Fibroblast of the aortic adventitia (primary cell): ENCODE results near the gene TOPORS. TPM values are rescaled to one million over a fixed set of nuclear protein-coding genes. Genes with fewer than 3 reads are reported as not detected.

Experiments
- DNase-seq: peaks from one replicate; pipeline ENCODE4 v3.0.0-alpha.2; 2010; ENCODE audit warnings: low read depth
- H3K4me3 ChIP-seq: 2 replicates; pipeline ENCODE4 v1.5.1; 2011; ENCODE audit warnings: low read depth, mild to moderate bottlenecking, control low read depth, low read length, moderate library complexity
- total RNA-seq: library from RNA; depleted of rRNA; stranded (reverse); fragments of >200 nt; gene quantifications from 2 replicates; pipeline ENCODE4 v1.2.3, GENCODE V29; 2012; ENCODE audit warnings: low replicate concordance
- TF ChIP-seq, protein P1 (sequence below): IDR thresholded peaks from 2 replicates; pipeline ENCODE4 v1.5.1; 2011; ENCODE audit warnings: mild to moderate bottlenecking, low read length, control low read depth, inconsistent platforms; ENCODE audit not compliant: insufficient read depth

Gene TOPORS
- total RNA-seq, 1 donor, result 40.6 TPM

DNA sequence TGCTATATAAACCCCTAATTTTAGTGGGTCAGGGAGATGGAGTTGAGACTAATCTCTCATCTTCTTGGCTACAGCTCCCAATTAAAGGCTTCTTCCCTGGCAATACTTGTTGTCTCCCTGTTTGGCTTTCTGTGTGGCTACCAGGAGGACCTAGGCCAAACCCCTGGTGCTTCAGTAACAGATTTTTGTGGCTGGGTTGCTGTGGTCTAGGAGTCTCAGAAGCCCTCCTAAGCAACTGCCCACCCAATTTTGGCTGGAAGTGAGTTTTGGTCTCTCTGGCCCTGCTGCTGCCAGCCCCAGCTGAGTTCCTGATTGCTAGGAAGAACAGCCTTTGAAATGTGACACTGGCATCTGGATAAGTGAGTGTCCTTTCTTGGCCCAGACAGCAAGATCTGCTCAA is 36.1 kb downstream of the TOPORS start:
- TF ChIP-seq, protein P1, sequence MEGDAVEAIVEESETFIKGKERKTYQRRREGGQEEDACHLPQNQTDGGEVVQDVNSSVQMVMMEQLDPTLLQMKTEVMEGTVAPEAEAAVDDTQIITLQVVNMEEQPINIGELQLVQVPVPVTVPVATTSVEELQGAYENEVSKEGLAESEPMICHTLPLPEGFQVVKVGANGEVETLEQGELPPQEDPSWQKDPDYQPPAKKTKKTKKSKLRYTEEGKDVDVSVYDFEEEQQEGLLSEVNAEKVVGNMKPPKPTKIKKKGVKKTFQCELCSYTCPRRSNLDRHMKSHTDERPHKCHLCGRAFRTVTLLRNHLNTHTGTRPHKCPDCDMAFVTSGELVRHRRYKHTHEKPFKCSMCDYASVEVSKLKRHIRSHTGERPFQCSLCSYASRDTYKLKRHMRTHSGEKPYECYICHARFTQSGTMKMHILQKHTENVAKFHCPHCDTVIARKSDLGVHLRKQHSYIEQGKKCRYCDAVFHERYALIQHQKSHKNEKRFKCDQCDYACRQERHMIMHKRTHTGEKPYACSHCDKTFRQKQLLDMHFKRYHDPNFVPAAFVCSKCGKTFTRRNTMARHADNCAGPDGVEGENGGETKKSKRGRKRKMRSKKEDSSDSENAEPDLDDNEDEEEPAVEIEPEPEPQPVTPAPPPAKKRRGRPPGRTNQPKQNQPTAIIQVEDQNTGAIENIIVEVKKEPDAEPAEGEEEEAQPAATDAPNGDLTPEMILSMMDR, result no peak
- H3K4me3 ChIP-seq, result no peak overlapping the region
- no peak for DNase-seq

DNA sequence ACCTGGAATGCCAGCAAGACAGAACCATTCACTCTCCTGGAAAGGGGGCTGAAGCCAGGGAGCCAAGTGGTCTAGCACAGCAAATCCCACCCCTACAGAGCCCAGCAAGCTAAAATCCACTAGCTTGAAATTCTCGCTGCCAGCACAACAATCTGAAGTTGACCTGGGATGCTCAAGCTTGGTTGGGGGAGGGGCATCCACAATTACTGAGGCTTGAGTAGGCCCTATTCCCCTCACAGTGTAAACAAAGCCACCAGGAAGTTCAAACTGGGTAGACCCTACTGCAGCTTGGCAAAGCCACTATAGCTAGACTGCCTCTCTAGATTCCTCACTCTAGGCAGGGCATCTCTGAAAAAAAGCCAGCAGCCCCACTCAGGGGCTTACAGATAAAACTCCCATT is 43.7 kb downstream of the TOPORS start:
- TF ChIP-seq, protein P1, result no peak

DNA sequence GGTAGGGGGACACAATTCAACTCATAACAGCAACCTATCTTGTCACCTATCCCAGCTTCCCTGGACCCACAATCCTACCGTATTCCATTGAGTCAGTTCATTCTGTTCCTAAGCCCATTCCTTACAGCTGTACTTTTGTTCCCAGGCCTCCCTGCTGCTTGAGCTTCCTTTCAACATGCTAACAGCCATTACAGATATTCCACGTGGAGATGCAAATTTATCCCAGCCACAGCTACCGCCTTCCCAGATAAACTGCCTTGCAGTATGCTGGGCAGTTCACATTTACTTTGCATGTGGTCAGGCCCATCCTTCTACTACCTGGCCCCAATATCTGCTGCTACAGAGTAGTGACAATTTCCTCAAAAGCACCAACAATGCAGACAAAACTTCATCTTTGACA is 49.4 kb downstream of the TOPORS start:
- no peak for DNase-seq
- TF ChIP-seq, protein P1, result no peak
- H3K4me3 ChIP-seq, result no peak overlapping the region

More for the DNA sequence above, 43.7 kb downstream of the TOPORS start:
- H3K4me3 ChIP-seq, result no peak overlapping the region
- DNase-seq, result no peak

DNA sequence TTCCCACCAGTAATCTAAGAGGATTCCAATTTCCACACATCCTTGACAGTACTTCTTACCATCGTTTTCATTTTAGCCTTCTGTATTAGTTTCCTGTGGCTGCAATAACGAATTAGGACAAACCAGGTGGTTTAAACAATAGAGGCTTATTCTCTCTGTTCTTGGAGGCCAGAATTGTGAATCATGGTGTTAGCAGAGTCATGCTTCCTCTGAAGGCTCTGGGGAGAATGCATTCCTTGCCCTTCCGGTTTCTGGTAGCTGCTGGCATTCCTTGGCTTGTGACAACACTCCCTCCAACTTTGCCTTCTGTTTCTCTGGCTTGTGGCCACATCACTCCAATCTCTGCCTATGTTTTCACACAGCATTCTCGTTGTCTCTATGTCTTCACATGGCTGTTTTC is 49.9 kb downstream of the TOPORS start:
- H3K4me3 ChIP-seq, result no peak overlapping the region
- TF ChIP-seq, protein P1, result no peak
- DNase-seq, result peak; percentile 72

DNA sequence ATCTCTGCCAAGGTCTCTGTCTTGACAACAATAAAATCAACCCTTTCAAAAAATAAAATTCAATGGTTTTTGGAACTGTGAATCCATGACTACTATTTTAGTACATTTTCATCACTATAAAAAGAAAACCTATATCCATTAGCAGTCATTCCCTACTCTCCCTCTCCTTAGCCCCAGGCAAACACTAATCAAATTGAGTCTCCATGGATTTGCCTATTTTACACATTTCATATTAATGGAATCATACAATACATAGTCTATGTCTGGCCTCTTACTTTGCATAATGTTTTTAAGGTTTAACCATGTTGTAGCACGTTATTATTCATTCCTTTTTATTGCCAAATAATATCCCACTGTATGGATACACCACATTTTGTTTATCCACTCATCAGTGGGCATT is 50.5 kb downstream of the TOPORS start:
- H3K4me3 ChIP-seq, result no peak overlapping the region
- no peak for DNase-seq
- TF ChIP-seq, protein P1, result no peak

DNA sequence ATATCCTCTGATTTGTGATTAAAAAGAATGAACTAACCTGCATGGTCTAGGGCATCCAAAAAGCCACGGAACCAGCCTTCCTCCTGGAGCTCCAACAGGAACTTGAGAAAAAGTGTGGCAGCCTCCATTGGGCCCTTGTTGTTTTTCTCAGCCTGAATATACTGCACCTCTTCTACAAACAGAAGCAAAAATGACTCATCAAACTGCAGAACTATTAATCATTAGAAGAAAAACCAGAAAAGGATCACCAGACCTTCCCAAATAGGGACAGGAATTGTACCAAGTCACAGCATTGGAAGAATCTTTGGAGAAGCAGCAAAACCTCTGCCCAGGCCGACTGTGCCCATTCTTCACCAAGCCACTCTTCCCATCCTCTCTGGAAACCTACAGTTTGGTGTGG is 51.6 kb downstream of the TOPORS start:
- TF ChIP-seq, protein P1, result no peak
- no peak overlapping the region for H3K4me3 ChIP-seq
- DNase-seq, result no peak

DNA sequence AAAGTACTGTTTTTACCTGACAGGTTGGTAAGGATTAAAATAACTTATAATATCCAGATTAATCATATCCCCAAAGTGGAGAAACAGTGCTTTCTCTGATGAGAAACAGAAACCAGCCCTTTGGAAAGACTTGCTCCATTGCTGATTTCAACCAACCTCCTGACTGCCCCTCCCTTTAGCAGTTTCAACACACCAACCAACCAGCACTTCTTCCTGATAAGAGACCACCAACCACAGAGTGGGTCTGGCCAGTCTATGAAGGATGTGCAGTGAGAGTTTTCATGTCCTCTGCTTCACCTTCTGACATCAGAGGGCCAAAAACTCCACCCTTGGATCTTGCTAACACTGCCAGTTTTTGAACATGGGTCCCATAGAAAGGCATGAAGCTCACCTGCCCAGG is 54.5 kb downstream of the TOPORS start:
- TF ChIP-seq, protein P1, result no peak
- no peak for DNase-seq

More for the DNA sequence above, 54.5 kb downstream of the TOPORS start:
- H3K4me3 ChIP-seq, result no peak overlapping the region
